CD8-positive, alpha-beta memory T cell (primary cell): Measurements from ENCODE around the gene MERTK. TPM values are rescaled to one million over a fixed set of nuclear protein-coding genes. Genes with fewer than 3 reads are reported as not detected.
A peak's percentile ranks its signal among the peaks of the same experiment; 100 is the strongest.

Source experiments
- CTCF ChIA-PET: fragments of 350-600 bp; sonication (Branson Sonifier 250); formaldehyde crosslinking; loops from one replicate; lab custom pipeline; 2021; ENCODE audit warnings: antibody characterized with exemption; lab: Charles Lee
- POLR2A ChIA-PET: fragments of 350-600 bp; sonication (Branson Sonifier 250); formaldehyde crosslinking; loops from one replicate; lab custom pipeline; 2021; ENCODE audit warnings: antibody characterized with exemption; lab: Charles Lee
- DNase-seq, 5 donors: peaks; one replicate each; pipeline versions ENCODE4 v3.0.0 to v3.0.0-alpha.2; 2020 to 2022; ENCODE audit warnings: mixed read lengths in 1 of 5
- H3K27ac ChIP-seq: one replicate; pipeline ENCODE4 v1.7.0; 2013; ENCODE audit warnings: low read depth, mild to moderate bottlenecking, low read length, moderate library complexity
- H3K27me3 ChIP-seq: 2 replicates; pipeline ENCODE4 v1.7.0; 2013; ENCODE audit warnings: low read length, mild to moderate bottlenecking; ENCODE audit not compliant: insufficient read depth, poor library complexity, severe bottlenecking
- H3K36me3 ChIP-seq: 2 replicates; pipeline ENCODE4 v1.7.0; 2013; ENCODE audit warnings: mild to moderate bottlenecking, low read length, moderate library complexity; ENCODE audit not compliant: insufficient read depth
- H3K4me1 ChIP-seq: 2 replicates; pipeline ENCODE4 v1.7.0; 2013; ENCODE audit warnings: mild to moderate bottlenecking, low read length, moderate library complexity; ENCODE audit not compliant: insufficient read depth
- H3K4me3 ChIP-seq: 2 replicates; pipeline ENCODE4 v1.7.0; 2013; ENCODE audit warnings: mild to moderate bottlenecking, low read length
- H3K9me3 ChIP-seq: 2 replicates; pipeline ENCODE4 v1.7.0; 2013; ENCODE audit warnings: mild to moderate bottlenecking, low read length
- H3K27ac Mint-ChIP-seq, 8 donors: one replicate each; pipeline ENCODE4 v1.8.0; 2020 to 2021; ENCODE audit warnings: mixed read lengths in 8 of 8, mild to moderate bottlenecking in 6 of 8, inconsistent platforms in 3 of 8, moderate library complexity in 3 of 8
- H3K27me3 Mint-ChIP-seq, 2 donors: one replicate each; pipeline ENCODE4 v1.8.0; 2020 to 2021; ENCODE audit warnings: mixed read lengths in 2 of 2, mild to moderate bottlenecking in 1 of 2, moderate library complexity in 1 of 2
- H3K36me3 Mint-ChIP-seq, 3 donors: one replicate each; pipeline ENCODE4 v1.8.0; 2020 to 2021; ENCODE audit warnings: mixed read lengths in 3 of 3, inconsistent platforms in 1 of 3, mild to moderate bottlenecking in 1 of 3
- H3K4me1 Mint-ChIP-seq, 3 donors: one replicate each; pipeline ENCODE4 v1.8.0; 2020 to 2021; ENCODE audit warnings: mixed read lengths in 3 of 3, inconsistent platforms in 1 of 3, mild to moderate bottlenecking in 1 of 3
- H3K4me3 Mint-ChIP-seq, 7 donors: one replicate each; pipeline ENCODE4 v1.8.0; 2020 to 2021; ENCODE audit warnings: mixed read lengths in 7 of 7, mild to moderate bottlenecking in 6 of 7, moderate library complexity in 4 of 7, inconsistent platforms in 2 of 7
- H3K9me3 Mint-ChIP-seq, 5 donors: one replicate each; pipeline ENCODE4 v1.8.0; 2020 to 2022; ENCODE audit warnings: mixed read lengths in 5 of 5, mild to moderate bottlenecking in 3 of 5, moderate library complexity in 2 of 5, inconsistent platforms in 1 of 5
- polyA plus RNA-seq: library from polyadenylated mRNA; unstranded; fragments of 300-500 nt; fragmentation: Illumina TruSeq; gene quantifications from one replicate; pipeline ENCODE4 v1.2.3, GENCODE V29; 2021
- total RNA-seq, 2 experiments: library from RNA; stranded (reverse); gene quantifications; one replicate each; pipeline ENCODE4 v1.2.3, GENCODE V29; 2021

Gene MERTK
- total and polyA plus RNA-seq, 3 experiments from 2014 or later: 0.14 to 0.88 (median 0.75) TPM

DNA sequence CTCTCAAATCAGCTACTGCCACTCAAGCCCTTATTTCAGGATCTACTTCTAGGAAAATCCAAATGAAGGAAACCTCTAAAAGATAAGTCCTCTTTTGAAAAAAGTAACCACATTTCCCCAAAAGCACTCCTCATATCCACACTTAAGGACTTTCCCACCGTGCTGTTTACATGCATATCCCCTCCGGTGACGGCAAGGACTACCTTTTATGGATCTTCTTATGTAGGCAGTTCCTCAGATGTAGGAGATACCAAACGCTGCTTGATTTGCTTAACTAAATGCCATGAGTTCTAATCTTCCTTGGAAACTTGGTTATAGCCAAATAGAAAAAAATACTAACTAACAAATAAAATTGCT is 149.8 kb downstream of the MERTK start:
- Histone ChIP-seq H3K4me3 (no peak overlapping the region), H3K36me3 (no peaks in the 10 kb centered on the region), H3K4me1 (no peaks in the 10 kb centered on the region), H3K9me3 (no peaks in the 10 kb centered on the region), H3K27ac (no peak overlapping the region), H3K27me3 (no peaks in the 10 kb centered on the region)
- Mint-ChIP-seq H3K27ac (no peak overlapping the region), H3K36me3 (peaks cover 0 to 3% (median 0%) of the 10 kb centered on the region in 3 donors), H3K27me3 (peaks cover 6 to 16% of the 10 kb centered on the region in 2 donors), H3K4me3 (no peak overlapping the region), H3K9me3 (peaks cover 2 to 11% (median 2%) of the 10 kb centered on the region in 5 donors), H3K4me1 (peaks cover 0 to 1% (median under 1%) of the 10 kb centered on the region in 3 donors)
- POLR2A ChIA-PET: no interaction called here
- no peak for DNase-seq
- CTCF ChIA-PET: interaction anchor here (0.6 to 2.0 kb wide), 3 partner anchors 10 to 1095 kb away, joined by 3 to 7 read pairs (median 3); no protein-coding TSS in a partner anchor

DNA sequence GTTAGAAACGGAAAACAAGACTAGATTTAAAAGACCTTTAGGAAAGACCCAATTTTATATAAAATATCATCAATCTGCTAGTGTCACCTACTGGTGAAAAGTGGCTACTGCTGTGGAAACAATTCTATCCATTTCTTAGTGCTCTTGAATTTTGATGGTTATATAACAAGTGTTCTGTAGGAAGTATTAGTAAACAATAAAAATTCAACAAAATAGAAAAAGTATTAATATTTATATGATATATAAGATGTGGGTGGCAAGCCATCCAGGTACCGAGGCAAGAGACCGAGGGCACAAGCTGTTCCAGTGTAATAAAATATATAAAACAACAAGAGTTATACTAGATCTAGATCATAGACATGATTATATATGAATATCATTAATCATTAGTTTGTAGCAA is 150.5 kb downstream of the MERTK start:
- Mint-ChIP-seq H3K36me3 (peaks cover 0 to 3% (median 0%) of the 10 kb centered on the region in 3 donors), H3K27ac (no peak overlapping the region), H3K27me3 (peaks cover 6 to 12% of the 10 kb centered on the region in 2 donors), H3K4me1 (peaks cover 6 to 8% (median 7%) of the 10 kb centered on the region in 3 donors), H3K9me3 (peaks cover 2 to 11% (median 2%) of the 10 kb centered on the region in 5 donors), H3K4me3 (no peak overlapping the region)
- ChIA-PET POLR2A (no interaction called here), CTCF (interaction anchor here (2.0 kb wide), 1 partner anchor 161 kb away, joined by 7 read pairs; no protein-coding TSS in a partner anchor)
- Histone ChIP-seq H3K27me3 (no peaks in the 10 kb centered on the region), H3K4me1 (peaks cover 6% of the 10 kb centered on the region), H3K9me3 (no peaks in the 10 kb centered on the region), H3K4me3 (no peak overlapping the region), H3K27ac (no peak overlapping the region), H3K36me3 (no peaks in the 10 kb centered on the region)
- DNase-seq: peak in 2 of 5 donors; percentile 35 to 53

DNA sequence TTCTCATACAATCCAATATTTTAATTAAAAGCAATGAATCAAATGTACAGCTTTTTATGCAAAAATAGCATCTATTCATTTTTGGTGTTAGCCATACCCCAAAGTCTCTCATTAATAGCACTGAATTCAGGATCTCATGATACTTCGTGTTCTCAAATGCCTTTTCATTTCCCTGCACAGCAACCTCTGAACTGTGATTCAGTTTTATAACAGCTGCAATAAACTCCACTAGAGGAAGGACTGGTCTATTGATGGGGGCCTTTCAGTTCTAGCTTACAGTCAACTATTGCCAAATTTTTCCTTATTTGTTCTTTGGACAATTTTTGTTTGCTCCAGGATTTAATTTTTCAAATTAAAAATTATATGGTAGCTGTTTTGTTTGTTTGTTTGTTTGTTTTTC is 151.9 kb downstream of the MERTK start:
- H3K4me3 ChIP-seq: no peak overlapping the region
- H3K9me3 ChIP-seq: no peaks in the 10 kb centered on the region
- no peaks in the 10 kb centered on the region for H3K27me3 ChIP-seq
- H3K36me3 ChIP-seq: no peaks in the 10 kb centered on the region
- ChIA-PET POLR2A (no interaction called here), CTCF (interaction anchor here (3.4 kb wide), 1 partner anchor 163 kb away, joined by 17 read pairs; no protein-coding TSS in a partner anchor)
- no peak overlapping the region for H3K4me3 Mint-ChIP-seq
- H3K4me1 Mint-ChIP-seq: peaks cover 8 to 11% (median 11%) of the 10 kb centered on the region in 3 donors
- no peak overlapping the region for H3K27ac ChIP-seq
- no peak for DNase-seq
- peaks cover 0 to 5% (median 3%) of the 10 kb centered on the region in 3 donors for H3K36me3 Mint-ChIP-seq
- no peak overlapping the region for H3K27ac Mint-ChIP-seq
- H3K27me3 Mint-ChIP-seq: peaks cover 2 to 5% of the 10 kb centered on the region in 2 donors
- H3K4me1 ChIP-seq: peaks cover 7% of the 10 kb centered on the region
- H3K9me3 Mint-ChIP-seq: peaks cover under 1 to 9% (median 2%) of the 10 kb centered on the region in 5 donors

DNA sequence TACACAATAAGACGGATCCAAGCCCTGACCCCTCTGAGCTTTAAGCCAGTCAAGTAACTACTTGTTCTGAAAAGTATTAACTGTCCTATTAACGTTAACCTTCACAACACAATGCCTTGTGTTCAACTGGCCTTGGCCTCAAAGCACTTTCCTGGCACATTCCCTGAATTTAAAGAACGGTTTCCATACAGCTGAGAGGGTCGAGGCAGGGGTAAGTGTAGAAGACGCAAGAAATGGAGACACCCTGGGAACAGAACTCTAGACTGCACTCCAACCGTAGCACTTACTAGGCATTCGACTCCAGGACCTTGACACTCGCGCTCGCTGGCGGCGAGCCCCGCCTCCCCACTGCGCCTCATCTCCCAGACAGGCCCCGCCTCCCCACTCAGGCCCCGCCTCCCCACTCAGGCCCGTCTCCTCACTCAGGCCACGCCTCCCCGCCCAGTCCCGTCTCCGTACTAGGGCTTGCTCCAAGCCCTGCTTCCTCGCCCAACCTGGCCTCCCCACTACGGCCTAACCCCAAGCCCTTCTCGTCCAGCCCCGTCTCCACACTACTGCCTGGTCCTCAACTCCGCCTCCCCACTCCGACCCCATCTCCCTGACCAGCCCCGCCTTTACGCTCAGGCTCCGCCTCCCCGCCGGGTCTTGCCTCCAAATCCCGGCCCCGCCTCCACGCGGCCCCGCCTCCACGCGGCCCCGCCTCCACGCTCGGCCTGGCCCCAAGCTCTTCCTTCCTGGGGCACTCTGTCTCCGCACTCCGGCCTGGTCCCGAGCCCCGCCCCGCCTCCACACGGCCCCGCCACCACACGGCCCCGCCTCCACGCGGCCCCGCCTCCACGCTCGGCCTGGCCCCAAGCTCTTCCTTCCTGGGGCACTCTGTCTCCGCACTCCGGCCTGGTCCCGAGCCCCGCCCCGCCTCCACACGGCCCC is 155.8 kb downstream of the MERTK start:
- peaks cover 26% of the 10 kb centered on the region for H3K4me1 ChIP-seq
- H3K4me3 Mint-ChIP-seq: peak overlapping the region; percentile 94 to 99 (median 97)
- peak; percentile 95 to 99 (median 99) for DNase-seq
- H3K4me1 Mint-ChIP-seq: peaks cover 35 to 43% (median 41%) of the 10 kb centered on the region in 3 donors
- H3K27ac Mint-ChIP-seq: peak overlapping the region; percentile 93 to 99 (median 98)
- ChIA-PET POLR2A (interaction anchor here (0.6 to 1.6 kb wide), 6 partner anchors 166 to 1196 kb away, joined by 3 to 5 read pairs (median 4); partner anchors contain the start of genes ANAPC1, BCL2L11 and SLC20A1), CTCF (interaction anchor here (1.0 to 1.2 kb wide), 2 partner anchors 201 to 592 kb away, joined by 3 read pairs; partner anchors contain the start of genes SLC20A1 and ZC3H8)
- peak overlapping the region; percentile 62 for H3K27ac ChIP-seq
- peaks cover 0 to 23% (median 2%) of the 10 kb centered on the region in 3 donors for H3K36me3 Mint-ChIP-seq
- no peaks in the 10 kb centered on the region for H3K27me3 ChIP-seq
- no peaks in the 10 kb centered on the region for H3K9me3 Mint-ChIP-seq
- no peaks in the 10 kb centered on the region for H3K36me3 ChIP-seq
- H3K4me3 ChIP-seq: peak overlapping the region; percentile 83
- H3K9me3 ChIP-seq: no peaks in the 10 kb centered on the region
- H3K27me3 Mint-ChIP-seq: no peaks in the 10 kb centered on the region

DNA sequence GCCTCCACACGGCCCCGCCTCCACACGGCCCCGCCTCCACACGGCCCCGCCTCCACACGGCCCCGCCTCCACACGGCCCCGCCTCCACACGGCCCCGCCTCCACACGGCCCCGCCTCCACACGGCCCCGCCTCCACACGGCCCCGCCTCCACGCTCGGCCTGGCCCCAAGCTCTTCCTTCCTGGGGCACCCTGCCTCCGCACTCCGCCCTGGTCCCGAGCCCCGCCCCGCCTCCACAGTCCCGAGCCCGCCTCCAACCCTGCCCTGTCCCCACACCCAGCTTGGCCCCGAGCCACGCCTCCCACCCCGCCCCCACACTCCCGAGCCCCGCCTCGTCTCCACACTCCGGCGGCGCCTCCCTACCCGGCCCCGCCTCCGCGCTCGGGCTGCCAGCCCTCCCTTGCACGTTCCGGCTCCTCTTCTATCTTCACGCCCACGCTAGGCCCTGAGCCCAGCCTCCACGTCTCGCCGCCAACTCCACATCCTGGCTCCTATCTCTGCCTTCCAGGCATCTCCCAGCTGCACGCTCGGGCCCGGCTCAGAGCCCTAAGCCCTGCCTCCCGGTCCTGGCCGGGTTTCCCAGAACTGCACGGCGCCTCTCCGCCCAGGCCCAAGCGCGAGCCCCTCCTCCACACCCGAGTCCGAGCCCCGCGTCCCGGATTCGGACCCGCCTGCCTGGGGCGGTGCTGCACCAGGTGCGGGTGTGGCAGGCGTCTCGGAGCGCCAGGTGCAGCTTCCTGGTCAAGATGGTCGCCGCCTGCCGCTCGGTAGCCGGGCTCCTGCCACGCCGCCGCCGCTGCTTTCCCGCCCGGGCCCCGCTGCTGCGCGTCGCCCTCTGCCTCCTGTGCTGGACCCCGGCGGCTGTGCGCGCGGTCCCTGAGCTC is 156.7 kb downstream of the MERTK start, which contains the start of gene TMEM87B:
Gene TMEM87B, plus strand, starts transcription at position 423 of the 883 bp plus-strand sequence. Its CDS starts 323 bp downstream, at position 746.
- H3K9me3 ChIP-seq: no peaks in the 10 kb centered on the region
- POLR2A ChIA-PET: interaction anchor here (0.6 to 1.6 kb wide), 8 partner anchors 167 to 1197 kb away, joined by 3 to 5 read pairs (median 3); partner anchors contain the start of genes ANAPC1, BCL2L11 and SLC20A1
- peak within 1 kb of the TSS; percentile 94 to 99 (median 97) for H3K4me3 Mint-ChIP-seq
- CTCF ChIA-PET: interaction anchor here (1.0 to 1.2 kb wide), 3 partner anchors 168 to 591 kb away, joined by 3 to 4 read pairs (median 3); partner anchors contain the start of genes SLC20A1 and ZC3H8
- H3K4me1 Mint-ChIP-seq: peaks cover 38 to 46% (median 45%) of the 10 kb centered on the region in 3 donors
- peak within 1 kb of the TSS; percentile 85 for H3K27ac ChIP-seq
- H3K4me3 ChIP-seq: peak within 1 kb of the TSS; percentile 83
- no peaks in the 10 kb centered on the region for H3K27me3 ChIP-seq
- H3K9me3 Mint-ChIP-seq: no peaks in the 10 kb centered on the region
- peaks cover 26% of the 10 kb centered on the region for H3K4me1 ChIP-seq
- peak; percentile 93 to 99 (median 96) for DNase-seq
- peaks cover 0 to 30% (median 2%) of the 10 kb centered on the region in 3 donors for H3K36me3 Mint-ChIP-seq
- no peaks in the 10 kb centered on the region for H3K27me3 Mint-ChIP-seq
- H3K36me3 ChIP-seq: no peaks in the 10 kb centered on the region
- peak within 1 kb of the TSS; percentile 93 to 99 (median 98) for H3K27ac Mint-ChIP-seq

DNA sequence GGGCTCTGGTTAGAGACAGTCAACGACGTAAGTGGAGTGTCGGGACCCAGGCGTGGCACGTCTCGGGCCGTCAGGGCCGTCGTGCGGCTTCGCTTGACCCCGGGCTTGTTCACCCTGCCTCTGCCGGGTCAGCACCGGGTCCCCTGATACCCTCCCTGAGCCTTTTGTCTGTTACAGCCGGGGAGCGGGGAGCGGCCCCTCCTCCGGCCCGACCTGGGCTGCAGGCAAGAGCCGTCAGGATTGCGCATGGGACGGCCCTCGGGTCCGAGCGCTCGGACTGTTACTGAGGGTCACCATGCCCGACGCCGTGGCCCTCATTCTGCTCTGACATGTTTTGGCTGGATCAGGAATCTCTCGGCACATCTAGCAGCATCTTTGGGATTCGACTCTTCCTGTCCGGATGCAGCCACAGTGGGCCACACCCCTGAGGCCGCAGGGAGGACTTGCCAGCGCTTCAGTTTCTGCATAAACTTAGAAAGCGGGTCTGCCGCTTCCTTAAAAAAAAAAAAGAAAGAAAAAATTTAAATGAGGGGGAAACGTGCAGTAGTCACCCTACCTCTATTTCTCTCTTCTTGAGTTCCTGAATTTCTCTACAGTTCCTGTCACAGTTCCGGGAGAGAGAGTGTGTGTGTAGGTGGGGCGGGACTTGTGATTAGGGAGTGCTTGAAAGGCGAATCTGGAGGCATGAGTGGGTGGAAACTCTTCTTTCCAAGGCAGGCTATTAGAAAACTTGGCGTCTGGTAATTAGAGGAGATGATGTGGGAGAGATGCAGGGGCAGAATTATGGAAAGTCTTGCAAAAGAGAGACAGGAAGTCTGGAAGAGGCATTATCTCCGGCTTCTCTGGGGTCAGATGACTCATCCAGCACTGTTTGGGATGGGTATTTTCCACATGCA is 157.6 kb downstream of the MERTK start:
- H3K36me3 Mint-ChIP-seq: peaks cover 0 to 36% (median 2%) of the 10 kb centered on the region in 3 donors
- DNase-seq: peak in 4 of 5 donors; percentile 7 to 26 (median 14)
- H3K36me3 ChIP-seq: peaks cover under 1% of the 10 kb centered on the region
- no peaks in the 10 kb centered on the region for H3K27me3 ChIP-seq
- CTCF ChIA-PET: interaction anchor here (1.0 kb wide), 1 partner anchor 169 kb away, joined by 4 read pairs; no protein-coding TSS in a partner anchor
- peaks cover 26% of the 10 kb centered on the region for H3K4me1 ChIP-seq
- no peaks in the 10 kb centered on the region for H3K27me3 Mint-ChIP-seq
- peak overlapping the region; percentile 85 to 98 (median 95) for H3K4me3 Mint-ChIP-seq
- no peaks in the 10 kb centered on the region for H3K9me3 Mint-ChIP-seq
- H3K4me1 Mint-ChIP-seq: peaks cover 38 to 46% (median 45%) of the 10 kb centered on the region in 3 donors
- POLR2A ChIA-PET: interaction anchor here (0.7 to 1.3 kb wide), 4 partner anchors 168 to 589 kb away, joined by 3 to 5 read pairs (median 4); partner anchors contain the start of gene SLC20A1
- H3K4me3 ChIP-seq: peak overlapping the region; percentile 76
- H3K27ac Mint-ChIP-seq: peak overlapping the region; percentile 74 to 97 (median 91)
- peak overlapping the region; percentile 85 for H3K27ac ChIP-seq
- H3K9me3 ChIP-seq: no peaks in the 10 kb centered on the region
